GM12874 (cell line): ENCODE results near the gene CALR3.
A peak's percentile ranks its signal among the peaks of the same experiment; 100 is the strongest.

ENCODE experiments used
- TF ChIP-seq, protein P1 (sequence below): IDR thresholded peaks from 2 replicates; pipeline ENCODE4 v1.5.1; 2011; ENCODE audit warnings: low read depth, mild to moderate bottlenecking, control low read depth, low read length, moderate library complexity; ENCODE audit not compliant: insufficient read depth

CALR3 gene

DNA sequence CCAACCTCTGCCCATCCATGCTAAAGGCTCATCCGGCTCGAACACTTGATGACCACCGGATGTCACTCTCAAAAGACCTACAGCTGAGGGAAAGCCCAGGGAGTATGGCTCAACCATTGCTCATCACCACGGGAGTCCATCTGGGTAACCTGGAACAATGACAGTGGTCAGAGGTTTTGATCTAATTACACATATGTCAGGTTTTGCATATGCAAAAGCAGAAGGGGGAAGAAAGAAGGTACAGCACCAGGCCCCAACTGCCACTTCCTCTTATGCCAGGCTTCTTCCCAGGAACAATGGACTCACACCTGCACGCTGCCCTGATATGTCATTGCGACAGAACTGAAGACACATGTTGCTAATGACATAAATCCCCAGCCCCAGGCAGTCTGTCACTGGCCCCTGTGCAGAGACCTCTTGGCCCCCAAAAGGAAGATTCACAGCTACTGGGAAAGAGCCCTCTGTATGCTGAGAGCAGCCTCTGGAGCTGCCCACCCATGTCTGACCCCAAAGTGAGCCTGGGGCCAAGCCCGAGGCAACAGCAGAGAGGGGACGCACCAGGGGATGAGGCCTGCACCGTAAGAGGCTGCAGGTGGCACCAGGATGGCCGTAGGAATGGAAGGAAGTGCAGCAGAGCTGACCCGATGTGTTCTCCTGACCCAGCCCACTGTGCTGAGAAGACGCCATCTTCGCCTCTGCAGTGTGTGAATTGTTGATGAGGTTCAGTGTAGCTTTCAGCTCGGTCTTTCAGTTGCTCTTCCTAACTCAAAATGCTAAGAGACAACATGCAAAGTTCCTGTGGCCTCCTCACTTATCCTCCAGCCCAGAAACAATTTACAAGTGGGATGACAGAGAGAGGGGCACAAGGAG lies 50.5 kb downstream of the CALR3 start:
- TF ChIP-seq, protein P1, sequence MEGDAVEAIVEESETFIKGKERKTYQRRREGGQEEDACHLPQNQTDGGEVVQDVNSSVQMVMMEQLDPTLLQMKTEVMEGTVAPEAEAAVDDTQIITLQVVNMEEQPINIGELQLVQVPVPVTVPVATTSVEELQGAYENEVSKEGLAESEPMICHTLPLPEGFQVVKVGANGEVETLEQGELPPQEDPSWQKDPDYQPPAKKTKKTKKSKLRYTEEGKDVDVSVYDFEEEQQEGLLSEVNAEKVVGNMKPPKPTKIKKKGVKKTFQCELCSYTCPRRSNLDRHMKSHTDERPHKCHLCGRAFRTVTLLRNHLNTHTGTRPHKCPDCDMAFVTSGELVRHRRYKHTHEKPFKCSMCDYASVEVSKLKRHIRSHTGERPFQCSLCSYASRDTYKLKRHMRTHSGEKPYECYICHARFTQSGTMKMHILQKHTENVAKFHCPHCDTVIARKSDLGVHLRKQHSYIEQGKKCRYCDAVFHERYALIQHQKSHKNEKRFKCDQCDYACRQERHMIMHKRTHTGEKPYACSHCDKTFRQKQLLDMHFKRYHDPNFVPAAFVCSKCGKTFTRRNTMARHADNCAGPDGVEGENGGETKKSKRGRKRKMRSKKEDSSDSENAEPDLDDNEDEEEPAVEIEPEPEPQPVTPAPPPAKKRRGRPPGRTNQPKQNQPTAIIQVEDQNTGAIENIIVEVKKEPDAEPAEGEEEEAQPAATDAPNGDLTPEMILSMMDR = no peak

DNA sequence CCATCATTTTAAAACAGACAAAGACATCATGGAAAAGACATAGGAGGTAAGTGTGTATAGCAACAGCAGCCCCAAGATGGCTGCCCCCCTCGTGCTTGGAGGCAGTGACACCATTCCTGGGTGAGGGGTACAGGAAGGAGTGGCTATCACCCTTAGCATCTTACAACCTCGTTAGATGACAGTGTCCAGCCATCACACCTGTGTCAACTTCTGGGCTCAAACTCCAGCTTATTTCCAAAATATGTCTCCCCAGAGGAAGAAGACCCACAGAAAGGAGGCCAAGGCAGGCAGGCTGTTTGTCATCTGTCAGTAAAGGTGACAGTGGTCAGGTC lies 51.7 kb downstream of the CALR3 start:
- TF ChIP-seq, protein P1 = no peak

DNA sequence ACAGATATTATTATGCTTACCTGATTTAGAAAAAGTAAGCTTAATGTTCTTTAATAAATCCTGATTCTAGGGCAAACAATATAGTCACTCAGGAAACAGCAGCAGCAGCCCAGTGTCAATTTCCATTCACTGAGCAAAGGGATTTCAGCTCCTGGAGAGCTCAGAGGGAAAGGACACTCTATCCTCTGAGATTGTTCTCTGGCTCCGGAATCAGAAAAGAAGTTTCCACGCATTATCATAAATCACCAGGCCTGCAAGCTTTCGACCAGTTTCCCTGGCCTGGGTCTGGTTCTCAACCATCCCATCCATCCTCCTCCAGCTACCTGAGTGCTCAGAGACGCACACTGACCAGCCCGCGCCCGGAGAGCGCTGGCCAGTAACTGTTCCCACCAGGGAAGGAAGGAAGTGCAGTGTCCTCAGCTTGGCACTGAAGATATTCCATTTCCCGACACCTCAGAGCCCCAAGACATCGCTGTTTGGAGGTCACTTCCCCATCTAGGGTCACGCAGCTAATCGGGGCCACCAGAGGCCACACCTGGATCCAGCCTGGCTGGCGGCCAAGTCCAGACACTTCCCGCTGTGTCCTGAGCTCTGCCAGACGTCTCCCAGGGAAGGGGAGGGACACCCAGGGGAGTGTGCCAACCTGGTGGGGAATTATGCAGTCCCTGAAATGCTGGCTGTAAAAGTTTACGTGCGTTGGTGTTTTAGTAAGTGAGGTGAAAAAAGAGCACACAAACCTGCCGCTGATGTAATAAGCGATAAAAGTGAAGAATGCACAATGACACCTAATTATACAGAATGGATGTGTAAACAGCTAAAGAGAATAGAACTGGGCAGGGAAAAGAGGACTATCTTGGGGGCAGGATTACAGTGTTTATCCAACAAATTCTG lies 53.3 kb downstream of the CALR3 start:
- TF ChIP-seq, protein P1 = no peak

DNA sequence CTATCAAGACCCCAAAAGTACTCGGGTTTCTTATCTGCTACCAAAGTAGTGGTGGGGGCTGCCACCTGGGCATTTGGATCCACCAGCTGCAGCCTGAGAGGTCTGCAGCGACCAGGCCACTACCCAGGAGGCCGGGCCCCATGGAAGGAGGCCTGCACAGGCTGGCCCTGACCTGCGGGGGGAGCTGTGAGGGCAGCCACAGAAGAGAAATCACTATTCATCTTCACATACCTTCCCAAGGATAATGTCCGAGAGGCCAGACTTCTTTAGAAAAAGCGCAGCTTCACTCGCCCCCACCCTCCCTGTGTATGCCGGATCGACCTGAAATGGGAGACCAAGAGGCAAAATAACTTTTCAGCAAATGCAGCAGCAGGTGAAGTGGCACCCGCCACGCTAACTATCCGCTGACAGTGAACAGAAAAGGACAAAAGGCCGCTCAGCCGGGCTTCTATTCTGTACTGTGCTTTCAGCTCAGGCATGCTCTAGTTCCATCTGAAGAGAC lies 54.3 kb downstream of the CALR3 start:
- TF ChIP-seq, protein P1 = peak; percentile 67

DNA sequence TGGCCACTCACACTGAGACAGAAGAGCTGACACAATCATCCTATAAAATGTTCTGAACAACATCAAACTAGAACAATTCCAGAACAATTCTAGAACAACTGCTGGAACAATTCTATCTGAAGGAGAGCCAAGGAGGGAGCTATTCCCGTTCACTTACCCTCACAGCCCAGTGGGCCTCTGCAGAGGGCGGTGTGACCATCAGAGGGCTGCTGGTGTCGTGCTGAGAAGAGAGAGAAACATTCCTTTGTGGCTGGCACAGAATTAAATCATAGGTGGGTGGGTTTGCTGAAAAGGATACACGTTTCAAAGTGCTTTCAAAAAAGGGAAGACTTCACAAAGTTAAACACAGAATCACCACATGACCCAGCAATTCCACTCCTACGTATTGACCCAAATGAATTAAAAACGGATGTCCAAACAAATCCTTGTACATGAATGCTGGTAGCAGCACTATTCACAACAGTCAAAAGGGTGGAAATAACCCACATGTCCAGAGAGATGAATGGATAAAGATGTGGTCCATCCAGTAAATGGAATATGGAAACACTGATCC lies 59.1 kb downstream of the CALR3 start:
- TF ChIP-seq, protein P1 = no peak

DNA sequence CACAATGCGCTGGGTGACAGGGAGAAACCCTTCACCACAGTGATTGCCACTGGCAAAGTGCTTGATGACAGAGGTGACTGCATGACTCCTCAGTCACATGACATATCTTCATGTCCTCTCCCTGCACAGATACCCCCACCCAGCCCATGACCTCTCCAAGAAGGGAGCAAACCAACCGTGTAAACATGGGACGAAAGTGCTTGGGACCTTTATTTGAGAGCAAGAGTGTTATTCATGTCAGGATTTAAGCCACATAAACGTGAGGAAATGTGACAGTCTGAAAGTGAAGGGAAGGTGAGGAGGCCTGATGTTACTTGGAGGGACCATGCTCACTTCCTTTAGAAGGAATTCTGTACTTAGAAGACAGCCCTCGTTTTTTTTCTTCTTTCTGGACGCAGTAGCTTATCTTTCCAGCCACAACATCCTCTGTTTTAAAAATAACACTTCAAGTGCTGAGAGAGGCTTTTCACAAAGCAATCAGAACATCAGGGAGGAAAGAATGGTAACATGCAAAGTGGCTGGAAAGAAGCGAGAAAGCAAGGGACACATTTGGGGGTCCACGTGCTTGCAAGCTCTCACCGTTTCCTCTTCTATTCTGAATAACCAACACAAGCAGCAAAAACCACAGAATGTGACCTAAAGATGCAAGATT lies 59.8 kb downstream of the CALR3 start:
- TF ChIP-seq, protein P1 = no peak
